HG03135 (cell line): ENCODE data around the gene PNMA1.
A peak's percentile ranks its signal among the peaks of the same experiment; 100 is the strongest.

Experiments used
- ATAC-seq: cut with Tn5 transposase; IDR thresholded peaks from one replicate; pipeline ENCODE4 v1.9.1; 2021; ENCODE audit warnings: mild to moderate bottlenecking, moderate library complexity; ENCODE audit not compliant: unreplicated experiment

PNMA1 gene, protein sequence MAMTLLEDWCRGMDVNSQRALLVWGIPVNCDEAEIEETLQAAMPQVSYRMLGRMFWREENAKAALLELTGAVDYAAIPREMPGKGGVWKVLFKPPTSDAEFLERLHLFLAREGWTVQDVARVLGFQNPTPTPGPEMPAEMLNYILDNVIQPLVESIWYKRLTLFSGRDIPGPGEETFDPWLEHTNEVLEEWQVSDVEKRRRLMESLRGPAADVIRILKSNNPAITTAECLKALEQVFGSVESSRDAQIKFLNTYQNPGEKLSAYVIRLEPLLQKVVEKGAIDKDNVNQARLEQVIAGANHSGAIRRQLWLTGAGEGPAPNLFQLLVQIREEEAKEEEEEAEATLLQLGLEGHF

DNA sequence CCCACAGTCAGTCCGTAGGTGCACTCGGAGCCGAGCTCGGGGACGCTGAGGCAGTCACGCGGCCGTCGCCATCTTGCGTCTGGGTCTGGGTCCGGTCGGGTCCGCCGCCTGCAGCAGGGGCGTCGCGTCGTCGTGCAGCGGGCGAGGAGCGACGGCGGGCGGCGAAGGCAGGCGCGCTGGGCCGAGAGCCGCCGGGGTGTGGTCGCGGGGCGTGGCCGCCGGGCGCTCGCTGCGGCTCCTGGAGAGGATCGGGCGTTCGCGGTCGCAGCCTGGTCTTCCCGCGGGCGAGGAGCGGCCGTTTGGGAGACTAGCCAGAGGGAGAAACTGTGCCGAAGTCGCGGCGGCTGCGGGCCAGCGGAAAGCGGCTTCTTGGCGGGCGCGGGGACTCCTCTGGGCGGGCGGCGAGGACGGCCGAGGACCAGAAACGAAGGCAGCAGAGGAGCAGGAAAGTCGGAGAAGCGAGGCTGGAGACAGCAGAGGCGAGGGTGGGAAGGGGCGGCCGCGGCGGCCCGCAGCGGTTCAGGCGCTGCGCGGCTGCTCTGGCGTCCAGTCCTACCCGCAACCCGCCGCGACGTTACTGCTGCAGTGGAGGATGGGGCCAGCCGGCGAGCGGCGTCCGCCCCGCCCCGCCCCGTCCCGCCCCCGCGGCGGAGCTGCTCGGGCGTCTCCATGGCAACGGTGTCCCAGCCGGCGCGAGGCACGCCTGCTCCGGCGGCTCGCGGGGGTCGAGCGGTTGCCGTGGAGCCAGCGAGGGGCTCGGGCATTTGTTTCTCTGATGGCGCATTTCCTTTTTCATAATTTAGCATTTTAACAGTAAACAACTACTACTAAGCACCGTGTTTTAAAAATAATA, at the start of gene PNMA1:
Gene PNMA1 (minus strand): TSS at position 582 of the 853 bp plus-strand sequence. CDS start 745 bp downstream, outside the sequence.
- ATAC-seq: peak; percentile 67

DNA sequence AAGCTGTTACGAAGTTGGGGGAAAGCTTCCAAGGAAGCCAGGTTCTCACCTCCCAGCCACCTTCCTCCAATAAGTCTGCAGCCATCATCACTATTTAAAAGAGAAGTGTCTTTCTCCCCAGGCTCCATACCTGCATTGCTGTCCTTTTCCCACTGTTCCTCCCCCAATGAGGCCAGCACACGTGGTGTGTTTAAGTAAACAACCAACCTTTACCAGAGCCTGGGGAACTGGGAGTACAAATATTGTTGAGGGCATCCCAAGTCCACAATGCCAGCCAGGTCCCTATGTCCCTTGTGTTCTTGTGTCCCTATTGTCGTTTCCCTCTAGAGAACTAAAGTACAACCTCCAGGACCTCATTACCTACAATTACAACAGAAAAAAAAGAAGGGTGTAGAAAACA, 49.2 kb upstream of the PNMA1 start:
- no peak for ATAC-seq

DNA sequence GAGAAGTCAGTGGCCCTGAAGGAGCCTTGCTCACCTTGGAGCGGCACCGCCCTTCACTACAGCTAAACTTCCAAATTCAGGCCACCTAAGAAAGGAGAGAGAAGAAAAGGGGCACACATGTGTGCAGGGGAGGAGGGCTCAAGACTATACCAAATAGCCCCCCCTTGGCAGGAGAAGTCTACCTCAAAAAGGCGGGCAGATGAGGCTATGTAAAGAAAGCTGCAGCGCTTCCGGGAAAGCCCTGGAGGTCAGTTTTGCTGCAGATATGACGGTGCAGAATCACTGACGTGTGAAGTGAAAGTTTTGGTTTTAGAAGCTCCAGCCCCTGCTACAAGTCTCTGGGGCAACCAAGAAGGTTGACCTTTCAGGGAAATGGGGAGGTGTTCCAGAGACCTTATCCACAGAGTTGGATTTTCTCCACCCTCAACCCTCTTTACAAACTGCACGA, 48.2 kb upstream of the PNMA1 start:
- ATAC-seq: peak; percentile 32

DNA sequence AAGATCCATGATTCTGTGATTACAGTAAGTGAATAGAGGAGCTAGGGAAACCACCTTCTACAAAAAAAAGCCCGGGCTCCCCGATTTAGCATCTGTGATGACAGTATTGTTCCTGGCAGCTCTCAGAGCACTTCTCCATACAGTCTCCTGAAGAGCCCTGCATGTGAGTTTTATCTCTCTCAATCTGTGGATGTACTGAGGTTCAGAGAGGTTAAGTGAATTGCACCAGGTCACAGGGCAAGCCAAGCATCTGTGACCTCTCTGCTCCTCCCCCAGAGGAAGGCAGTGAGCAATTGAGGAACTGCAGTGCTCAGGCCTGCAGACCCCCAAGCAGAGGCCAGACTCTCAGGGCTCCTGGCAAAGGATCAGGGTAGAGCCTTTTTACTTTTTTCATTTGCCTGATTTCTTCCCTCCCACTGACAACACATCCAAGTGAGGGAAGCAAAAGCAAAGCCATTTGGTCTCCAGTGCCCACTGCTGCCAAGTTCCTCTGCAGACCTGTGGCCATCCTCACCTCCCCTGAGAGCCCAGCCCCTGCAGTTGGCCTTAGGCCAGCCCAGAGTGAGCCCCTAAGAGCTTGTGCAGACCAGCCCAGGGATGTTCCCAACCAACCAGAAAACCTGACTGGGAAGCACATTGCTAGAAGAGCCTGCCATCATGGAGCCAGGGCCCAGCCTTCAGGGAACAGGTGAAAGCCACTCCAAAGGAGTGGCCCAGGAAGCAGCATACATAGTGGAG, 47.6 kb upstream of the PNMA1 start:
- no peak for ATAC-seq

DNA sequence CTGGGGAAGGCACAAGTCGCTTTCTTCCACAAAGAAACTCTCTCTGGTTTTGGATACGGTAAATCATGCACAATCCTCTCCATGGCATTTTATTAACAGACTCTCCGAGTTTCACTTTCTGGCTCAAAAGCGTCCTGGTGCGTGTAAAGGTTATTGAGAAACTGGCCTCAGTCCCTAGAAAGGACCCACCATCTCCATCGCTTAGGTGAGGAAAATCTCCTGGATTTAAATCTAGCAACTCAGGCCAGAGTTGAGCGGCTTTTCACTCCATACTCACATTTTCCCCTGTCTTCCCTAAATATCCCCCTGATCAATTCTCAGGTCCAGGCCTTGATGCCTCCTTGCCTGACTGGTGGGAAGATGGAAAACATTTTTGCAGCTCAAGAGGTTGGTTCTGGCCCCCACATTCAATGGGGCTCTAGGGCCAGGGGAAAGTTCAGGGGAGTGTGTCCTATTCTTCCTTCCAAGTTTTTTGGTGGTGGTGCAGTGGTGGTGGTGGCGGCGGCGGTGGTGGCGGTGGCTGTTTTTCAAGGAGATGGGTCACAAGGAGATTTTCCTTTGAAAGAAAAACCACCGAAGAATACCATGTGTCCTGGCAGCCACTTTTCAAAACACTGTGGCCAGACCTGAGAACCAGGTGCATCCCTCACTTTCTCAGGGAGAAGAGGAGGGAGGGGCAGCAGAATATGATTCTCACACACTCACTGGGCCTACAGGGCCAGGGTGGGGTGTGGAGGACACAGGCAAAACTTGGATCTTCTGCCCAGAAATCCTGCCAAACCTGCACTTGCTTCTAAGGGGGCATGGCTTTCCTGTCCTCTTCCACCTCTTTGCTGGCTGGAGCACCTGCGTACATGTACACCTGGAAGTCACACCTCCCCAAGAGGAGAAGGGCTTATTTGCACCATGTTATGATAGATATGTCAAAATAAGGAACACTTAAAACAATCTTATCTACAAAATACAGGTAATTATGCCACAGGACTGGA, 46.7 kb upstream of the PNMA1 start:
- peak; percentile 6 for ATAC-seq

DNA sequence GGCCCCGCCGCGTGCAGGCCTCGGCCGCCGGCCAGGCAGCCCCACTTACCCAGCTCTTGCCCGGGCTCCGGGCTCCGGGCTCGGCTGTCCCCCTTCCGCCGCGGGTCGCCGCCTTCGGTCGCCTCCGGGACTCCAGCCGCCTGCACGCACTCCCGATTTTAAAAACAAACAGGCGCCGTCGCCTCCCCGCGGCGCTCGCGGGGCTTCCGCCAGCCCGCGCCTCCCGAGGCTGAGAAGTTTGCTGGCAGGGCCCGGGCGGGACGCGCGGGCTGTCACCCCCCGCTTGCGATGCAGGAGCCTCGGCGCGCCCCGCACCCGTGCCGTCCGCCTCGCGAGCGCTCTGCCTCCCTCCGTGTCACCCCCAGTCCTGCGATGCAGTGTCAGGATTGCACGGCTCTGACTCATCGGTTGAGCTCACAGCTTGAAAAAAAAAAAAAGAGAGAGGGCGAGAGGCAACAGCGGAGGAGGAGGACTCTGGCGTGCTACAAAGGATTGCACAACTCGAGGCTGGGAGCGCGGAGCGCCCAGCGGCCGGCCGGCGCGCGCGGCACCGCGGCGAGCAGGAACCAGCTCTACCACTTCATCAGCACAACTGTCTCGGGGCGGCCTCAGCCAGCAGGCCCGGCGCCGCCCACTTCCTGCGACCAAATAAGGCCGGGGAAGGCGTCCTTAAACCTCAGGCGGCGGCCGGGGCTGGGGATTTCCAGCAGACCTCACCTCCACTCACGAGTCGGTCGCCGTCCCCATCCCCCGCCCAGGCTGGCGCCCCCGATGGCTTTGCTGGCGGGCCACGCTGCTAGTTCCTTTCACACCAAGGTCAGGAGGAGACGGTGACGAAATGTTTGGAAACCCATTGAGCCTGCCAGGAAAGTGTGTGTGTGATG, 45.8 kb upstream of the PNMA1 start:
- peak; percentile 53 for ATAC-seq

DNA sequence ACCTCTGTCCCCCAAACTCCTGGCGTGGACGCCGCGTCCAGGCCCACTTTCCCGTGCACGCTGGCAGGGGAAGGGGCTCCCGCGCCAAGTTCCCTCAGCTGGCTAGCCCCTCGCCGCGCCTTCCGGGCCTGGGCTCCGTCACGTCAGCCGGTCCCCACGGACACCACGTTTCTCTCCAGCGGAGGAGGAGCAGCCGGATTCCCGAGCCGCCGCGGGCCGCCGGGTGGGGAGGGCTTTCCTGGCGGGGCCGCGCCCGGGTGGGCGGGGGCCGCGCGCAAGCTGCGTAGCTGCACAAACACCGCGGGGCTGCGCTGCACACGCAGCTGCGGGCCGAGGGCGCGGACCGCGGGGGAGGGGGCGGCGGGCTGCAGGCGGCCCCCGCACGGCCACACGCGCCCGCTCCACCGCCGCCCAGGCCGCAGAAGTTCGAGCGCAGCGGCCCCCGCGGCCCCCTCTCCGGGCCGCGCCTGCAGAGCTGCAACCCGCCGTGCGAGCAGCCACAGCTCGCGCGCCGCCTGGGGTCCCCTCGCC, 45.1 kb upstream of the PNMA1 start:
- no peak for ATAC-seq

DNA sequence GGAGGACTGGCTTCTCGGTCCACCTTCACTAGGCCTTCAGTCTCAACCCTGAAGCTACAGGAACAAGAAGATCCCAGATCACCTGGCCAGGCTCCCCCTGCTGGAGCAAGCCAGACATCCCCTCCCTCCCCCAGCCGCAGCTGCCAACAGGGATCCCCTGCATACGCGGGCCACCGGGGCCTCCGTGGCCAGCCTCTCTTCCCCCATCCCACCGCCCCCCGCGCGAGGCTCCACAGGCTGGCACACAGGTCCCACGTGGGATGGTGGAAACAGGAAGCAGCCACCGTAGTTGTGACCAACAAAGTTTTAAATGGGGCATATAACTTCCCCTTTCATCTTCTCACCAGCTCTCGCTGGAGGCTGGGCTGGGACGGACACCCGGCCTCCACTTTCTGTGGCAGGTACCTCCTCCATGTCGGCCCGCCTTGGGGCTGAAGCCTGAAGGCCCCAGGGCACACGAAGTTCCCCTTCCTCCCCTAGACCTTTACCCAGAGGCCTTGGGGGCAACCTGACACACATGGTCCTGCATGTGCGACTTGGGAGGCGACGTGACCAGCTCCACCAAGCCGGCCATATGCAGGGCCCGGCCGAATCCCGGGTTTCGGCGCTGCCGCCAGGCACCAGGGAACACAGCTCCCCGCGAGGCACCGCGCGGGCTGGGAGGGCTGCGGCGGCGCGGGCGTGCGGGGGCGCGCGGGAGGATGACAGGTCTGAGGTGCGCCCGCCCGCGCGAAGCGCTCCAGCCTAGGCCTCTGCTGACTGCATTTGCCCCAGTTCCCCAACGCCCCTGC, 44.4 kb upstream of the PNMA1 start:
- ATAC-seq: no peak

DNA sequence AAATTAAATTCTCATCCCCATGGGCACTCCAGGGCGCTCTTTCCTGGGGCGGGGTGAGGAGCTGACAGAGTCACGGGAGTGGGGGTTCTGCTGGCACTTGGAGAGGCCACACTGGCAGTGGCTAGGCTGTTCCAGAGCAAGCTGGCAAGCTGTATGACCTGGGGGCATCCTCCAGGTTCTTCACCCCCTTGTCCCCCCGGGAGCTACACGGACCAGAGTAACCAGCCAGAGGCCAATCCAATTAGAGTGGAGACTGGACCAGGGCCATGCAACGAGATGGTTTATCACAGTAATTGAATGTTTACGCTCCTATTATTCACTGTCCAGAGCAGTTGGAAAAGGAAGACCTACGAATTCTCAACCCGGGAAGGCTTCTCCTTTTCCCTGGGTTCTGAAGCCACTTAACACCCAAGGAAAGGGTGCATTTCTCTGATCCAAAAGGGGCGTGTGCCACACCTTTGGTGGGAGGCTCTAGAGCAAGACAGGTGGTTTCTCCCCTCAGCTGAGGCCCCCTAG, 43.8 kb upstream of the PNMA1 start:
- no peak for ATAC-seq

DNA sequence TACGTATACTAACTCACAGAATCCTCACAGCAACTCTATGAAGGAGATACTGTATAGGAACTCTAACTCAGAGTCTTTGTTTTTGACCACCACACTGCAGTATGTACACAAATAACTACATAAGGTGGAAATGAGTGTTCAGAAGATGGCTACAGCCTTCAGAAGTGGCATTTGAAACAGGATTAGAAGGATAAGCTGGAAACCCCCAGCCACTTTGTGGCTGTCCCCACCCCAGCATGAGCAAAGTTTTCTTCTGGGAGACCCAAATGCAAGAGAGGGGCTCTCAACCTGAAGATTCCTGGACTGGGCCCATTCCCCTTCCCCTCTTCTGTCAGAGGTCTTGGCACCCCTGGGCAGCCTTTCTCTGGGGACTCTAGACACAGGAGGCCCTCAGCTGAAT, 43.2 kb upstream of the PNMA1 start:
- ATAC-seq: no peak

DNA sequence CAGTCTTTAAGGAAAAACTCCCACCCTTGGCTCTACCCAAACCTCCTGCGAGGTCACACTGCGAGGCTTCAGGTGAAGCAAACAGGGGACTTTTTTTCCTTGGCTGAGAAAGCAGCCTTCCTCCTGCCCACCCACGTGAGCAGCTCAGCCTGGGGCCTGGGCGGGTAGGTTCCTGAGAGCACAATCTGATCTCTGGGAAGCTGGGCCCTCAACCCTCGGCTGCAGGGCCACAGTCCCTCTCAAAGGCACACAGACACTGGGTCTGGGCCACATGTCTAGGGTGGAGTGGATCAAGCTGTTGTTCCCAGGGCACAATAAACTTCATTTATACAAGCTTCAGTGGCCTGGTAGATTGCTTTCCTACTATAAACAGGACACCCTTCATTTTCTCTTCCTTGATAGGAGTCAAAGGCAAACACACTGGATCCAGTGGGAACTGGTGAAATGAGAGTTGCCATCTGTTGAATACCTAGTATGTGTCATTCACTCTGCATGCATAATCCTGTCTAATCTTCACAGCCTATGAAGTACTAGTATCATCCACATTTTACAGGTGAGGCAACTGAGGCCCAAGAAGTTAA, 41.3 kb upstream of the PNMA1 start:
- no peak for ATAC-seq

DNA sequence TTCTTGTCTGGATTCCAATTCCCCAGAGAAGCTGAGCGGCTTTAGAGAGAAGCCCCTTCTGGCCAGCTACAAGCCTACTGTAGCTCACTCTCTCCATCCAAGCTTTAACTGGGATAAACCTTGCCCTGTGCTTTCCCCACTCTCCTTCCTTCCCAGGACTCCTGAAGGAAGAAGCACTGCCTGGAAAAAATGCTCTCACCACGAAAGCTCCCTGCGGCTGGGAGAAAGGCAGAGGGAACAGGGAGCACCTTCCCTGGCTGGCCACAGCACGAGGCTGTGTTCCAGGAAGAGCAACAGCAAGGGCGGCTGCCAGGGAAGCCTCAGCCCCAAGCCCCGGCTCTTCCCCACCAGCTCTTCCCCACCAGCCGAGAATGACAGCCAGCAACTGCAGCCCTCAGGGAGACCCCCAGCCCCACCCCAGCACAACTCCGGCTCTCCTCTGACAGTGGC, 40.8 kb upstream of the PNMA1 start:
- no peak for ATAC-seq

DNA sequence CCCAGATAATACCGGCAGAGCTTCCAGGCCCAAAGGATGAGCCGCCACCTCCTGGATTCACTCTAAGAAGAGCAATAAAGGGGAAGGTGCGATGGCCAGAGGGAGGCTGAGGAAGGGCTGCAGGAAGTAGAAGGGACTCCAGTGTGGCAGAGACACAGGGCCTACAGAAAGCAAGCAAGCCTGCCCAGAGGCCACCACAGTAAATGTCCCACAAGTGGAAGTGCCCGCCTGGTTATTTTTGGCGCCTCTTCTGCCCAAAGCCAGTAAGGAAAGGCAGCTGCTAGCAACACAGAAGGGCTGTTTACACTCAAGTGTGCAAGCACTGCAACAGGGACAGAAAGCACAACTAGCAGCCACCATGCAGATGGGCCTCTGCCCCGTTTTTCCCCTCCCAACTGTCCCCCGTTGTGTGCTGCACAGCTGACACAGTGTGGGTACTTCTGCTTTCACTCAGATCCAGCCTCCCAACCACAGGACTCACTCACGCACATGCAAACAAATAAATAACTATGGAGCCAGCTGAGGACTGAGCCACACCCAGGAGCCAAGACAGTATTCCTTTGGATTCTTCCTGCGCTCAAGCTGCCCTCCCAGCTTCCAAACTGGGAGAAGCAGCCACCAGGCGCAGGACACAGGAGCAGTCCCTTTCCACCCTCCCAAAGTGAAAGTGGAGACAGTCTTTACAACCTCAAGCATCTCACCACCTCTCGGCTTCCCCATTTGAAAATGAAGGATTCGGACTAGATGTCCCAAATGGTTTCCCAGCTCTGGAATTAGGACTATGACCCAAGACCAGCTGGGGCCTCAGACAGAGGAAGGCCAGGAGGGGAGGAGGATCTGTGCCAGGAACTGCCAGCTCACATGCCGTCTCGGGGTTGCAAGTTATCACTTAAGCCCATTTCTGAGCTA, 40.0 kb upstream of the PNMA1 start:
- ATAC-seq: peak; percentile 41

DNA sequence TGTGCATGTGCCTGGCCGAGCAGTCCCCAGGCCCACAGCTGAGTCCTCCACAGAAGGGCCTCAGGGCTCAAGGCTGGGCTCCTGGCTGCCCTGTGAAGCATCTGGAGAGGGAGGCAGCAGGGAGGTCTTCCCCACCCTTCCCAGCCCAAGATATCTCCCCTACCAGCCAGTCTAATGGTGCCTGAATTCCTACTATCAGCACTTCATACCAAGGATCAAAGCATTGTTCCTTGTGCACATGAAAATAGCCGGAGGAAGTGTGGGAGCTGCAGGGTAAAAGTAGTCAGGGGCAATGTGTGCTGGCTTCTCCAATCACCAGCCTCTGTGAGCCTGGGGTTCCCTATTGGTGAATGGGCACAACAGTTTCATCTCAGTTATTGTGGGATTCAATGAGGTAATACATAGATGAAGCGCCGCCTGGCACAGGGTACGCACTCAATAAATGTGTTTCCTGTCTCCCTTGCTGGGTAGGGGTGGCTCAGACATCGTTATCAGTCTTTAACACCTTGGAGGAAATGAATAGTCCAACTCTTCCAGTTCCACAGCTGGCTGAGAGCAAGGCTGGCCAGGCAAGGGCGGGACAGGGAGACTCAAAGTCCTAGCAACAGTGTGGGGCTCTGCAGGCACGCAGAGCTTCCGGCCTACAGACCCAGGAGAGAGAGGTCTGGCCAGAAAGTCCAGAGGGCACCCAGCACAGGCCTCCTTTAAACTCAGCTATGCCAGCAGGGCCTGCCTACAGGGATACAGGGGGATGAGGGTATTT, 39.1 kb upstream of the PNMA1 start:
- no peak for ATAC-seq

DNA sequence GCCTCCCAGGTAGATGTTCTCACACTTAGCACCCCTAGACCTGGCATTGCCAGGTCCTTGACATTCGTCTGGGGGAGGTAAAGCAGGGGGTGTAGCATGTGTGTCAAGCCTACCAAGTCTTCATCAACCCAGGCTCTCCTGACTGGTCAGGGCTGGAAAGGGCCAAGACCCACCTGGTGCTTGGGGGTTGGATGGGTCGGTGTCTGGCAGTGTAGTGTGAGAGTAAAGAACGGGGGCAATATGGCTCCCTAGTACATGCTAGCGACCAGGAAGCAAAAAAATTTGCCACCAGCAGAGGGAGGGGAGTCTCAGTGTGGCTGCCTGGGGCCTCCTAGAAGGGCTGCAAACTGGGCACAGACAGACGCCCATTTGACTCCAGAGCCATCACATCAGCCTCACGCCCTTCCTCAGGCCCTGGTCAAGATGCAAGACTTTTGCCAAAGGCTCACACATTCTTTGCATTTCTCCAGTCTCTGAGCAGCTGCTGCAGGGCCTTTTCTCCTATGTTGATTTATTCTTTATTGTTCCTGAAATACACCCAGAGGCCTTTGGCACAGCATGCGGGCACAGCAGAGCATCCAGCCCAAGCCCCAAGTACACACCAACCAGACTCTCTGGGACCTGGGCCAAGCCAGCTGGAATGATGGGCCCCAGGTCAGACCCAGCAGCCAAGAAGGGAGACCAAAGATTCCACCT, 38.3 kb upstream of the PNMA1 start:
- no peak for ATAC-seq
